HEK293T (cell line): Measurements from ENCODE around the gene COBLL1.

ENCODE experiments used
- BHLHE40 ChIP-seq: fragments of 450-650 bp; IDR thresholded peaks from 2 replicates; pipeline ENCODE4 v1.6.1; 2016; ENCODE audit warnings: mild to moderate bottlenecking, moderate library complexity, borderline replicate concordance
- CTBP1 ChIP-seq: fragments of 450-650 bp; IDR thresholded peaks from 2 replicates; pipeline ENCODE4 v1.6.1; 2016; ENCODE audit warnings: borderline replicate concordance
- ELF4 ChIP-seq: fragments of 450-650 bp; IDR thresholded peaks from 2 replicates; pipeline ENCODE4 v1.6.1; 2017; ENCODE audit warnings: antibody characterized with exemption
- FOXA1 ChIP-seq: fragments of 450-650 bp; IDR thresholded peaks from 2 replicates; pipeline ENCODE4 v1.6.1; 2016; ENCODE audit warnings: mild to moderate bottlenecking
- FOXM1 ChIP-seq: fragments of 450-650 bp; IDR thresholded peaks from 2 replicates; pipeline ENCODE4 v1.6.1; 2017; ENCODE audit warnings: mild to moderate bottlenecking, borderline replicate concordance
- HDGF ChIP-seq: fragments of 450-650 bp; IDR thresholded peaks from 2 replicates; pipeline ENCODE4 v1.6.1; 2017; ENCODE audit warnings: antibody characterized with exemption, borderline replicate concordance
- PKNOX1 ChIP-seq: fragments of 450-650 bp; IDR thresholded peaks from 2 replicates; pipeline ENCODE4 v1.6.1; 2016
- SP1 ChIP-seq: fragments of 450-650 bp; IDR thresholded peaks from 2 replicates; pipeline ENCODE4 v1.6.1; 2017
- ZNF384 ChIP-seq: fragments of 450-650 bp; IDR thresholded peaks from 2 replicates; pipeline ENCODE4 v1.6.1; 2016

DNA sequence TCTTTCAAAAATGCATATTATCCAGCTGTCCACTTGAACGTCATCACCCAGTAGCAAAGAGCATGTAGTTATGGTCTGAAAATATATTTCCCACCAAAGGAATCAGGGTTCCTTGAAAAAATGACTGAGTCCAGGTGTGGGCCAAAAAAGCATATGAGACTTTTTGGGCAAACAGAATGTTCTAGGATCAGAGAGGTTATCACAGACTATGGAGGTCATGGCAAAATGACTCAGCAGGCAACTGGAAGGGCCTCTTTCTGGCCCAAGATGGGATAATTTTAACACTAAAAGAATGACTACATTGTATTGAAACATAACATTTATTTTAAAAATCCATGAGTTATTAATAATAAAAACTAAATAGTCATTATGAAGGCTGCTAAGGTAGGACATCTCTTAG lies 77.1 kb downstream of the COBLL1 start:
- TF ChIP-seq FOXM1 (no peak), BHLHE40 (no peak), SP1 (no peak), CTBP1 (no peak), ELF4 (no peak), ZNF384 (no peak), PKNOX1 (no peak), FOXA1 (no peak), HDGF (no peak)
